NCI-H526 treated with DMSO at 0.1 percent for 48 hours (cell line): ENCODE results near the gene KCNQ1.
A peak's percentile ranks its signal among the peaks of the same experiment; 100 is the strongest.

Experiments
- DNase-seq: peaks from one replicate; lab custom pipeline; 2025; lab: John Stamatoyannopoulos, UW

KCNQ1 gene

GRCh38 chr11:2521733-2522630 lies 77.2 kb downstream of the KCNQ1 start:
- no peak for DNase-seq

GRCh38 chr11:2522631-2523255 lies 77.9 kb downstream of the KCNQ1 start:
- DNase-seq: no peak

- DNase-seq: no peak
These were observed 79.1 kb downstream of the KCNQ1 start for GRCh38 chr11:2523821-2524391.

GRCh38 chr11:2524446-2525165 lies 79.8 kb downstream of the KCNQ1 start:
- no peak for DNase-seq

- no peak for DNase-seq
These were observed 80.5 kb downstream of the KCNQ1 start for GRCh38 chr11:2525166-2525861.

GRCh38 chr11:2525941-2526807 lies 81.4 kb downstream of the KCNQ1 start:
- DNase-seq: no peak

GRCh38 chr11:2526808-2527381 lies 82.1 kb downstream of the KCNQ1 start:
- DNase-seq: no peak

GRCh38 chr11:2527621-2528291 lies 82.9 kb downstream of the KCNQ1 start:
- DNase-seq: no peak

GRCh38 chr11:2528301-2529050 lies 83.7 kb downstream of the KCNQ1 start:
- no peak for DNase-seq

- no peak for DNase-seq
These were observed 84.4 kb downstream of the KCNQ1 start for GRCh38 chr11:2529173-2529572.

- DNase-seq: no peak
These were observed 84.8 kb downstream of the KCNQ1 start for GRCh38 chr11:2529636-2530035.

- DNase-seq: no peak
These were observed 85.5 kb downstream of the KCNQ1 start for GRCh38 chr11:2530131-2530854.

- DNase-seq: no peak
These were observed 86.0 kb downstream of the KCNQ1 start for GRCh38 chr11:2530855-2531200.

- peak; percentile 31 for DNase-seq
These were observed 86.6 kb downstream of the KCNQ1 start for GRCh38 chr11:2531277-2531986.

GRCh38 chr11:2531987-2532703 lies 87.3 kb downstream of the KCNQ1 start:
- DNase-seq: no peak

GRCh38 chr11:2532704-2533586 lies 88.1 kb downstream of the KCNQ1 start:
- DNase-seq: peak; percentile 90
